Hindlimb muscle (tissue), 1 donor: ENCODE data around the gene ENOX1. TPM values are rescaled to one million over a fixed set of nuclear protein-coding genes. Genes with fewer than 3 reads are reported as not detected.

ENCODE experiments used
- DNase-seq: peaks from one replicate; pipeline ENCODE4 v3.0.0-alpha.2; 2013
- polyA plus RNA-seq: library from polyadenylated mRNA; unstranded; fragments of 120-200 nt; gene quantifications from one replicate; pipeline ENCODE4 v1.2.1, GENCODE V29; 2013; ENCODE audit not compliant: insufficient read length

Gene ENOX1
- polyA plus RNA-seq, 1 donor: 8.4 TPM

- peak; percentile 79 for DNase-seq
Observed at GRCh38 chr13:43303033-43303729, 483.6 kb downstream of the ENOX1 start.

- no peak for DNase-seq
Observed at GRCh38 chr13:43301346-43301969, 485.3 kb downstream of the ENOX1 start.

- no peak for DNase-seq
Observed at GRCh38 chr13:43300865-43301264, 485.9 kb downstream of the ENOX1 start.

- no peak for DNase-seq
Observed at GRCh38 chr13:43299374-43299773, 487.4 kb downstream of the ENOX1 start.

- DNase-seq: no peak
Observed at GRCh38 chr13:43298816-43299215, 488.0 kb downstream of the ENOX1 start.

GRCh38 chr13:43297967-43298678 lies 488.6 kb downstream of the ENOX1 start:
- no peak for DNase-seq

GRCh38 chr13:43295825-43296564 lies 490.8 kb downstream of the ENOX1 start:
- no peak for DNase-seq

- DNase-seq: no peak
Observed at GRCh38 chr13:43295321-43295720, 491.5 kb downstream of the ENOX1 start.

GRCh38 chr13:43294412-43294811 lies 492.4 kb downstream of the ENOX1 start:
- no peak for DNase-seq

GRCh38 chr13:43293986-43294385 lies 492.8 kb downstream of the ENOX1 start:
- DNase-seq: no peak

- no peak for DNase-seq
Observed at GRCh38 chr13:43293561-43293960, 493.2 kb downstream of the ENOX1 start.

- no peak for DNase-seq
Observed at GRCh38 chr13:43293008-43293407, 493.8 kb downstream of the ENOX1 start.

GRCh38 chr13:43291287-43292060 lies 495.3 kb downstream of the ENOX1 start:
- no peak for DNase-seq

- DNase-seq: no peak
Observed at GRCh38 chr13:43289470-43290255, 497.1 kb downstream of the ENOX1 start.

- DNase-seq: no peak
Observed at GRCh38 chr13:43286751-43287150, 500.0 kb downstream of the ENOX1 start.

GRCh38 chr13:43285933-43286597 lies 500.7 kb downstream of the ENOX1 start:
- peak; percentile 86 for DNase-seq

- no peak for DNase-seq
Observed at GRCh38 chr13:43284162-43284561, 502.6 kb downstream of the ENOX1 start.

- no peak for DNase-seq
Observed at GRCh38 chr13:43279696-43280095, 507.1 kb downstream of the ENOX1 start.

GRCh38 chr13:43278127-43278526 lies 508.6 kb downstream of the ENOX1 start:
- DNase-seq: no peak

GRCh38 chr13:43277142-43277541 lies 509.6 kb downstream of the ENOX1 start:
- no peak for DNase-seq

- DNase-seq: peak; percentile 26
Observed at GRCh38 chr13:43274881-43275280, 511.9 kb downstream of the ENOX1 start.
